HG02571 (cell line): ENCODE data around the gene ARPP19.
A peak's percentile ranks its signal among the peaks of the same experiment; 100 is the strongest.
"Not testable (repeated sequence)": the region's sequence is repeated elsewhere in the genome, so short reads cannot be mapped to it uniquely, and the experiment has no call there.

Experiments
- ATAC-seq: cut with Tn5 transposase; IDR thresholded peaks from one replicate; pipeline ENCODE4 v1.9.1; 2021; ENCODE audit warnings: mild to moderate bottlenecking, moderate library complexity; ENCODE audit not compliant: unreplicated experiment

The ARPP19 gene

DNA sequence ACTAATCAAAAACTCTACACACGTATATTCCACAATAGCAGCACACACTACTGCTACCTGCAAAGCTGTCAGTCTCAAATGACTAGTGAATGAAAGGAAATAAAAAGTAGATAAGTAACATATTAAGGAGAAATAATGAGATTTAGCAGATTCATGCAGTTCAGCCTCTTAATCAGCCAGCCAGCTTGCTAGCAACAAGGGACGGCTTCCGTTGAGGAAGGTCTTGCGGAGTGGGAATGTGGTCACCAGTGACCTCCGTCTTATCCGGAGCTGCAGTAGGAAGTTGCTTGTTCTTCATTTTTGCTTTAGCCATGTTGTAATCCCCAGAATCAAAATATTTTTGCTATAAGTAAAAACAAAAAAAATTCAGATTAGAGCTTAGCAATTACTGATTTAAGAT is 17.1 kb downstream of the ARPP19 start:
- ATAC-seq = no peak

DNA sequence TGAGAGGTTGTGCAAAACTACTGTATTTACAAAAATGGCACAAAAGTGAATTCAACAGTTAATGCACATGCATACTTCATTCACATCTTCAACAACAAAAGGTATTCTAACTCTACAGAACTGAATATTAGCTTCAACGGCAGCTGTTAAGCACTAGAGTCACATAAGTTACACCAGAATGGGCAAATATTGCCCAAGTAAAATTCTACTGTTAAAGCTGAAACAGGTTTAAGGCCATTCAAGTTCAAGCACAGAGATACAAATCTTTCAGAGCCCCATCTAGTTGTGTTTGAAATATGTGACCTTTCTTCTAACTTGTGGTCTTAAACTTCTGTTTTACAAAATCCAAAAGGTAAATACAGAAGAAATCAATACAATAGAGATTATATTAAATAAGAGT is 17.6 kb downstream of the ARPP19 start:
- not testable (repeated sequence) for ATAC-seq

DNA sequence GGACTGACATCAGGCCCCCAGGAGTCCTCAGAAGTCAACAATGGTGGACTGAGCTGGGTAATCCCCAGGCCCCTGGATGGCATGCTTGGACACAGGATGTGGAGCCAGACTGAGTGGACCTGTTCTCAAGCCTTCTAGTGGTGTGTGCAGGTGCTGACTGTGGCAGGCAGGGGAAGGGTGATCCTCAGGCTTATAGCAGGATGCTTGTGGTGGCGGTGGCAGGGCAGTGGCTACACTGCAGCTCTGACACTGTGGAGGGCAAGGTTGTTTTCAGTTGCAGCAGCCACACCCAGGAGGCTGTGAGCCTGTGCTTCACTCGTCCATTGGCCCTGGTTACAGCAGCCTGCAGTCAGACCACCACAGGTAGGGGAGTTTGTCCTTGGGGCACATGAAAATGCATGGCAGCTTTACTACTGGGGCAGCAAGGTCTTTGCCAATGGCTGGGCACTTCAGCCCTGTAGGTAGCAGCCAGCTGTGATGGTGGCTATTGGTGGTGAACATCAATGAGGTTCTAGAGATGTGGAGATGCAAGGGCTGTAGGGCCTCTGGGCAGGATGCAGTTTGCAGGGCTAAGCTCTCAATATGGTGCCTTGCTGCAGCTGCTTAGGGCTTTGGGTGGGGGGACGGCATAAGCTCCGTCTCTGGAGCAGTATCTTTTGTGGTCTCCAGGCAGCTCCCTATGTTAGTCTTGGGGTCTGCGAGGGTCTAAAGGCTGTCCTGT is 22.6 kb downstream of the ARPP19 start:
- no peak for ATAC-seq

DNA sequence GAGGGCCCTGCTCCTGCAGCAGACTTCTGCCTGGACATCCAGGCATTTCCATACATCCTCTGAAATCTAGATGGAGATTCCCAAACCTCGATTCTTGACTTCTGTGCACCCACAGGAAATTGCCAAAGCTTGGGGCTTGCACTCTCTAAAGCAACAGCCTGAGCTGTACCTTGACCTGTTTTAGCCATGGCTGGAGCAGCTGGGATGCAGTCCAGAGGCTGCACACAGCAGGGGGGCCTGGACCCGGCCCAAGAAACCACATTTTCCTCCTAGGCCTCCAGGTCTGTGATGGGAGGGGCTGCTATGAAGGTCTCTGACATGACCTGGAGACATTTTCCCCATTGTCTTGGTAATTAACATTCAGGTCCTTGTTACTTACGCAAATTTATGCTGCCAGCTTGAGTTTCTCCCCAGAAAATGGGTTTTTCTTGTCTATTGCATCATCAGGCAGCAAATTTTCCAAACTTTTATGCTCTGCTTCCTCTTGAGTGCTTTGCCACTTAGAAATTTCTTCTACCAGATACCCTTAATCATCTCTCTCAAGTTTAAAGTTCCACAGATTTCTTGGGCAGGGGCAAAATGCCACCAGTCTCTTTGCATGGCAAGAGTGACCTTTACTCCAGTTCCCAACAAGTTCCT is 28.3 kb downstream of the ARPP19 start:
- ATAC-seq = no peak

DNA sequence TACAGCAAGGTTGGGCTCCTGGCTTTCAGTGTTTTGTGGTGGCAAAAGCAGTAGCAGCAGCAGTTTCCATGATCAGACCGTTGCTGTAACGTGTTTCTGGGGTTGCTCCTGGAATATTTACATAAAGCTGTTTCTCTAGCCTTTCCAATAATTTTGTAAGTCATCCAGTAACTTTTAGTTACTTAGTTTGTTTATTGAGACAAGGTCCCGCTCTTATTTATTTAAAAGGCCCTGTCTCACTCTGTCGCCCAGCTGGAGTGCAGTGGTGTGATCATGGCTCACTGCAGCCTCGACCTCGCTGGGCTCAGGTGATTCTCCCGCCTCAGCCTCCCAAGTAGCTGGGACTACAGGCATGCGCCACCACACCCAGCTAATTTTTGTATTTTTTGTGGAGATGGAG is 31.4 kb downstream of the ARPP19 start:
- no peak for ATAC-seq

DNA sequence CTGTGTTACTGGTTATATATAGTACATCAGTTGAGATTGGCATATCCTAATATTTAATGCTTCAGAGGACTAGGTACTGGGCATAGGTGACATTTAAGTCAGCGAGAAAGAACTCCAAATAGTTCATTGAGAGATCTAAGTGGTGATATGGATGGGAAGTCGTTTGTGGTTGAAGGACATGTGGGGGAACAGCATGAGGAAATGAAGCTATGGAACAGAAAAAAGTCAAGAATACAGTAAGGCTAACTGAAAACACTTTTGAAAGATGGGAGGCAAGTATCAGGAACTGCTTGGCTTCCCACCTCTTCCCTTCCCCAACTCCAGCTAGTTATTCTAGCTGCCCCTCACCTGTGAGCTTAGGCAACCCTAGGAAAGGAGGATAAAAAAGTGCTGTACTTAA is 36.4 kb downstream of the ARPP19 start:
- ATAC-seq = no peak

DNA sequence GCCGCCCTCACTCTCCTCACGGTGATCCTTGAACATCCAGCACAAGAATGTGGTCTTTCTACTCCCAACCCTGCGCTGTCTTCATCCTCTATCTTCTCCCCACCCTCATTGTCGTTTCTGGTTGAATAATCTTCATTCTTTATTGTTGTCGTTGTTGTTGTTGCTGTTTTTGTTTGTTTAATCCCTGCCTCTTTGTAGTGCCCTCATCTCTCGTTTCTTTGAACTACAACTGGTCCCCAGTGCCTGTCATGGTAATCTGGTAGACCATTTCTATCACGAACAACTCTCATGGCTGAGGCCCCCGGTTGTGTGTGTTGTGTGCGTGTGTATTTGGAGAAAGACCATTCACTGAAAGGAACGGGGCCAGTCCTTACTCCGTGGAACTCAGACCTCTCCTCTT is 38.9 kb downstream of the ARPP19 start:
- no peak for ATAC-seq

GRCh38 chr15:52529341-52529924 is 39.4 kb downstream of the ARPP19 start:
- ATAC-seq = no peak

- peak; percentile 84 for ATAC-seq
These were observed 40.1 kb downstream of the ARPP19 start, which contains the start of gene MYO5A for GRCh38 chr15:52528564-52529340. Gene MYO5A, minus strand, starts transcription at chr15:52528880. Its CDS starts 74 bp downstream, at chr15:52528806.

GRCh38 chr15:52527911-52528563 is 40.8 kb downstream of the ARPP19 start:
- peak; percentile 5 for ATAC-seq

GRCh38 chr15:52527196-52527910 is 41.5 kb downstream of the ARPP19 start:
- ATAC-seq = no peak

- no peak for ATAC-seq
These were observed 44.4 kb downstream of the ARPP19 start for GRCh38 chr15:52524223-52525136.

DNA sequence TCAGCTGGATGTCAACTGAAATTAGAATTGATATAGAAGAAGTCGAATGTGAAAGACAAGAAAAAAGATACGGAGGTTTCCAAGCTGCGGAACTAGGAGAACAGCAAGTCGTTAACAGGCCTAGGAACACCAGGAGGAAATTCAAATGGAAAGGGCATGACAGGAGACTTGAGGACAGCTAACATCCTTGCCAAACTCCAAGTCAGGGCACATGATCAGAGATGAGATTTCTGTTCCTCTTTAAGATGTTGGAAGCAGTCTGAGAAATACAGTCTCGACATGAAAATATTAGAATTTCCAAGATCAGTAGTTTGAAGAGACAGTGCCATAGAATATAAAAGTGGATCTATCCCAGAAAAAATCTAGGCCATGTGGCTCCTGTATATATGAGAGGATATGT is 45.2 kb downstream of the ARPP19 start:
- no peak for ATAC-seq

DNA sequence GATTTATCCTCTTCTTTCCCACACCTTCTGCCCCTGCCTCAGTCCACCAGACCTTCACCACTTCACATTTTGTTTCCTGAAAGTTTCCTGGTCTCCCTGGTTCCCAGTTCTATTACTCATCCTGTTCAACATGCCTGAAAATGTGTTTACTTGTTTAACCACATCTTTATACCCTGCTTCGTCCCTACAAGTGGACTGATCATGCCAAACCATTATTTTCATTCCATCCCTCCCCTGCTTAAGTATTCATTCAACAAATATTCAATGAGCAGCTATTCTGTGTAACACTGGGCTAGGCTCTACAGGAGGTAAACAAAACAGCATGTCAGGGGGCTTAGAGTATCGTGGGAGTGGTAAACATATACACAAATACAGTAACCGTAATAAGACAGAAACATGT is 45.6 kb downstream of the ARPP19 start:
- ATAC-seq = no peak

GRCh38 chr15:52521682-52522081 is 47.1 kb downstream of the ARPP19 start:
- no peak for ATAC-seq

GRCh38 chr15:52520421-52520820 is 48.4 kb downstream of the ARPP19 start:
- ATAC-seq = no peak

- no peak for ATAC-seq
These were observed 50.1 kb downstream of the ARPP19 start for GRCh38 chr15:52518487-52519371.

DNA sequence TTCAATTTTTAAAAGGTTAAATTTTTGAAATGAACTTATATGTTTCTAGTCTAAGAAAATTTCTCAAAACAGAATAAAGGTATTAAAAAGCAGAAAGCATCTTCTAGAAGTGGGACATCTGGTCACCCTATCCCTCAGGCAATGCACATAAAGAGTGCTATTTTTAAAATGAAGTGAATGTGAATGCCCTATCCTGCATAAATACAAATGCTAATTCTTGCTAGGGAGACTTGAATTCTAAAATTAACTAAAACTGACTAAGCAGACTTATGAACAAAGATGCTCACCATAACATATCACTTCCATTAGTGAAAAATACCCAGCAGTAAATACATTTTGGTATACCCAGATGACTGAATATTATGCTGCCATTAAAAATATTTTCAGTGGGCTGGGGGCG is 51.8 kb downstream of the ARPP19 start:
- no peak for ATAC-seq
